COLO668 (cell line): Measurements from ENCODE around the gene RAB39B.
A peak's percentile ranks its signal among the peaks of the same experiment; 100 is the strongest.
"Not testable (repeated sequence)": the region's sequence is repeated elsewhere in the genome, so short reads cannot be mapped to it uniquely, and the experiment has no call there.

ENCODE experiments used
- DNase-seq: peaks from one replicate; lab custom pipeline; 2025; ENCODE audit not compliant: unreplicated experiment; lab: John Stamatoyannopoulos, UW

RAB39B gene

DNA sequence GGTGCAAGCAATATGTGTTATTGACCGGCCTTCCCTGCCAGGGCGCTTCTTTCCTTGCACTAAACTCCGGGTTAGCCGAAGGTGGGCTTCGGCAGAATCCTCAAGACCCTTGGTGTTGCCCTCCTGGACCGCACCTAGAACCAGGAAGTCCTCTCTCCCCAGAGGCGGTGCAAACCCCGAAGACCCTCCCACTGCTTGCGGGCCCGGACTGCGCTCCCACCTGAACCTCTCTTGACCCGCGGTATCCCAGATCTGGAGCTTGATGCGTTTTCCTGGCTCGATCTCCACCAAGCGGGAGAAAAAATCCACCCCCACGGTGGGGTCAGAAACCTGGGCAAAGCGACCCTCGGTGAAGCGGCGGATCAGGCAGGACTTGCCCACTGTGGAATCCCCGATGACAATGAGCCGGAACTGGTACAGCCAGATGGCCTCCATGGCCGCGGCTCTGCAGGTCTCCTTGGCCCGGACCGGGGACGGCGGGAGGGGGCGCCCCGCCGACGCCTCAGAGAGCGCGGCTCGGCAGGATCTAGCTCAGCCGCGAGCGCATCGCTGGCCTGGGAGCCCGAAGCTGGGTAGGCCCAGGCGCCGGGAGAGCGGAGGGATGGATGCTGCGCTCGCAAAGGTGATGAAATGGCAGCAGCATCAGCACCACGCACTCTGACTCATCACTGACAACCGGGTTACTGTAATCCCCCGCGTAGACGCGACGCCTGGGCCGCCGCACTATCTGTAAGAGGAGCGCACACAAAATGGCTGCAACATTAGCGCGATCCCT lies at the start of gene RAB39B:
Gene RAB39B (minus strand): TSS at position 638 of the 775 bp plus-strand sequence. CDS start 203 bp downstream, at position 435.
- peak; percentile 87 for DNase-seq

GRCh38 chrX:155313766-155314165 lies 49.5 kb upstream of the RAB39B start:
- peak; percentile 23 for DNase-seq

- no peak for DNase-seq
These were observed 29.5 kb upstream of the RAB39B start for GRCh38 chrX:155293771-155294170.

DNA sequence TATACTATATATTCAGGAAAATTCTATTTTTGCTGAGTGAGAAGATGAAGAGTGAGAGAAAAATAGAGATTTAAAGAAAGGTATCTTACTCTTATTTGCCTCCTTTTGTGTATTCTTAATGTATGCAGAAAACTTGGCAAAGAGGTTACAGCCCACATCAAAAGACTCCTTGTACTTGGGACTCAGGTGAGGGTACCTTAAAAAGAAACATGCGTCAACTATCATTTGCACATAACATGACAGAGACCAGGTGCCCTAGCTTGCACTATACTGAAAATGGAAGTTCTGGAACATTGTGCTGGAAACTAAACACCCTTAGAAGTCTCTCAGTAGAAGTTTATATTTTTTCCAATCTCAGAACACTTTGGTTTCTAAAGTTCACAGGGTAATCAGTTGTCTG lies 15.6 kb upstream of the RAB39B start:
- DNase-seq: no peak

GRCh38 chrX:155270969-155271368 lies 6.7 kb upstream of the RAB39B start:
- DNase-seq: no peak

- DNase-seq: not testable (repeated sequence)
These were observed 3.7 kb upstream of the RAB39B start for GRCh38 chrX:155267995-155268394.

- no peak for DNase-seq
These were observed 2.1 kb upstream of the RAB39B start for GRCh38 chrX:155266439-155266838.

- DNase-seq: no peak
These were observed 1.1 kb downstream of the RAB39B start for GRCh38 chrX:155262970-155263754.

GRCh38 chrX:155259752-155260151 lies 4.5 kb downstream of the RAB39B start:
- DNase-seq: peak; percentile 6

- DNase-seq: no peak
These were observed 12.9 kb downstream of the RAB39B start for GRCh38 chrX:155251391-155251790.

- DNase-seq: no peak
These were observed 16.8 kb downstream of the RAB39B start for GRCh38 chrX:155247497-155247896.

GRCh38 chrX:155246748-155247147 lies 17.5 kb downstream of the RAB39B start:
- DNase-seq: no peak

GRCh38 chrX:155242300-155242699 lies 22.0 kb downstream of the RAB39B start:
- no peak for DNase-seq

DNA sequence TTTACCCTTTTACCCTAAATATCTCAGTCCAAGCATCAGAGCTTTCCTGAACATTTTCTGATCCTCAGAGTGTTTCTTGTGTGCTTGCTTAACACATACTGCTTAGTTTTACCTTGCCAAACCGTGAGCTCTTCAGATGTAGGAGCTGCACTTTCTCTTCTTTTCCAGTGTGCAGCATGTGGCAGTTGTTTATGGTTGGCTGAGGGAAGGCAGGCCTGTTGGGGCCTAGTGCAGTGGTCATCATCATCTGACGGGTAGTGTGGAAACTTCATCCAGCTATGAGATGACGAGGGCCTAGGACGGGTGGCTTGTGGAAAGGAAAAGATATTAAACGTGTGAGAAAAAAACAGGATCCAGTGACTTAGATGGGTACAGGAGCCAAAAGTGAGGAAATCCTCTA lies 26.6 kb downstream of the RAB39B start:
- no peak for DNase-seq

- no peak for DNase-seq
These were observed 28.4 kb downstream of the RAB39B start for GRCh38 chrX:155235891-155236290.

GRCh38 chrX:155231163-155231562 lies 33.1 kb downstream of the RAB39B start:
- DNase-seq: no peak

GRCh38 chrX:155225774-155226173 lies 38.5 kb downstream of the RAB39B start:
- DNase-seq: no peak

DNA sequence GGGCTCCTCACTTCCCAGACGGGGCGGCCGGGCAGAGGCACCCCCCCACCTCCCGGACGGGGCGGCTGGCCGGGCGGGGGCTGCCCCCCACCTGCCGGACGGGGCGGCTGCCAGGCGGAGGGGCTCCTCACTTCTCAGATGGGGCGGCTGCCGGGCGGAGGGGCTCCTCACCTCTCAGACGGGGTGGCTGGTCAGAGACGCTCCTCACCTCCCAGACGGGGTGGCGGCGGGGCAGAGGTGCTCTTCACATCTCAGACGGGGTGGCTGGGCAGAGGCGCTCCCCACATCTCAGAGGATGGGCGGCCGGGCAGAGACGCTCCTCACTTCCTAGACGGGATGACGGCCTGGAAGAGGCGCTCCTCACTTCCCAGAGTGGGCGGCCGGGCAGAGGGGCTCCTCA lies 40.5 kb downstream of the RAB39B start:
- DNase-seq: not testable (repeated sequence)

DNA sequence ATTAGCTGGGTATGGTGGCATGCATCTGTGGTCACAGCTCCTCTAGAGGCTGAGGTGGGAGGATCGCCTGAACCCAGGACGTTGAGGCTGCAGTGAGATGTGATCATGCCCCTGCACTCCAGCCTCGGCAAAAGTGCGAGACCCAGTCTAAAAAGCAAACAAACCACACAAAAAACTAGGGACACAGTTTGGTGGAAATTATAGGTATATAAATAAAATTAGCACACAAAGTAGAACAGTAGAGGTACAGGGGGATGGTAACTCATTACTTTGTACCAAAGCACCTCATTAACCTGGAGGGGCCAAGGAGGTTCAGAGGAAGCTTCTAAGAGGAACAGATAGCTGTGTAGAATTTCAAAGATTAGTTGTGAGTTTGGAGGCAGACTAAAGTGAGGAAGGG lies 42.9 kb downstream of the RAB39B start:
- DNase-seq: no peak

- no peak for DNase-seq
These were observed 45.5 kb downstream of the RAB39B start for GRCh38 chrX:155218777-155219176.

DNA sequence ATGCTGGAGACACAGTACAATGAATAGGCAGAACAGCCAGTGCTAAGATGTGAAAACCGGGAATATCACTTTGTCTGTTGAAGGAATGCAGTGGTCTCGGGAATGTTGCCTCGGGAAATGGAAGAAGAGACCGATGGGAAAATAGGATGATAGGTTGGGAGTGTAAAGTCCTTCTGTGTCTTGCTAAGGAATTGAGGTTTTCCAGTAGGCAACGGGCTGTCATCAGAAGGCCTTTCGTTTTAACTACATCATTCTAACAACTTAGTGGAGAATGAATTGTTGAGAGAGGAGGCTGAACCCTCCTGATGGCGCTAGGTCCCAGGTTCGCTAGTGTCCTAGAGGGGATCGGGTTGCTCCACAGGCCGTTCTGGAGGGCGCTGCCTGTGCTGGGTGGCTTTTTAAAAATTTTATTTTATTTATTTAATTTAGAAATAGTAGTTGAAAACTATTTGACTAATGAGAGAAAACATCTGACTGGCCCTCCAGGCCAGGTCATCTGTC lies 47.3 kb downstream of the RAB39B start:
- peak; percentile 26 for DNase-seq
